Smooth muscle cell (in vitro differentiated cells): ENCODE measurements around the gene SH3RF3. TPM values are rescaled to one million over a fixed set of nuclear protein-coding genes. Genes with fewer than 3 reads are reported as not detected.

Experiments
- DNase-seq: peaks from one replicate; lab custom pipeline; 2025; ENCODE audit not compliant: unreplicated experiment; lab: John Stamatoyannopoulos, UW
- H2AFZ ChIP-seq: fragments of 200-600 bp; sonication (generic); 2 replicates; pipeline ENCODE4 v1.6.0; 2016; ENCODE audit warnings: antibody characterized with exemption, low read depth, mild to moderate bottlenecking
- H3F3A ChIP-seq: fragments of 200-600 bp; sonication (generic); 2 replicates; pipeline ENCODE4 v1.6.0; 2017; ENCODE audit warnings: antibody characterized with exemption, low read depth
- H3K27ac ChIP-seq: fragments of 200-600 bp; sonication (generic); 2 replicates; pipeline ENCODE4 v1.5.1; 2016; ENCODE audit warnings: low read depth, mild to moderate bottlenecking
- H3K27me3 ChIP-seq: fragments of 200-600 bp; sonication (generic); 2 replicates; pipeline ENCODE4 v1.6.1; 2016; ENCODE audit warnings: low read depth, mild to moderate bottlenecking
- H3K36me3 ChIP-seq: fragments of 200-600 bp; sonication (generic); 2 replicates; pipeline ENCODE4 v1.5.1; 2016; ENCODE audit warnings: low read depth
- H3K4me1 ChIP-seq: fragments of 200-600 bp; sonication (generic); 2 replicates; pipeline ENCODE4 v1.5.1; 2016; ENCODE audit warnings: low read depth
- H3K4me2 ChIP-seq: fragments of 200-600 bp; sonication (generic); 2 replicates; pipeline ENCODE4 v1.6.0; 2016; ENCODE audit warnings: mild to moderate bottlenecking
- H3K4me3 ChIP-seq: fragments of 200-600 bp; sonication (generic); 2 replicates; pipeline ENCODE4 v1.5.1; 2016; ENCODE audit warnings: mild to moderate bottlenecking
- H3K79me2 ChIP-seq: fragments of 200-600 bp; sonication (generic); 2 replicates; pipeline ENCODE4 v1.6.0; 2016; ENCODE audit warnings: low read depth, mild to moderate bottlenecking
- H3K9ac ChIP-seq: fragments of 200-600 bp; sonication (generic); 2 replicates; pipeline ENCODE4 v1.6.0; 2016; ENCODE audit warnings: low read depth
- H3K9me3 ChIP-seq: fragments of 200-600 bp; sonication (generic); replicated peaks from 2 replicates; pipeline ENCODE4 v1.5.1; 2016; ENCODE audit warnings: low read depth
- H4K20me1 ChIP-seq: fragments of 200-600 bp; sonication (generic); 2 replicates; pipeline ENCODE4 v1.6.0; 2016; ENCODE audit warnings: low read depth
- CTCF ChIP-seq: fragments of 200-600 bp; sonication (generic); IDR thresholded peaks from 2 replicates; pipeline ENCODE4 v1.5.1; 2017; ENCODE audit warnings: borderline replicate concordance, mild to moderate bottlenecking, antibody characterized with exemption; ENCODE audit not compliant: insufficient read depth, poor library complexity, severe bottlenecking
- WGBS: methylation state at CpG from one replicate; pipeline ENCODE4 v1.1.7; 2016; ENCODE audit warnings: low lambda C conversion rate; 5-methylcytosine and 5-hydroxymethylcytosine counted together
- polyA plus RNA-seq: library from polyadenylated mRNA; unstranded; fragments of >200 nt; fragmentation: Nextera tagmentation; extraction: Ambion mirVana; gene quantifications from 2 replicates; pipeline ENCODE4 v1.2.1, GENCODE V29; 2016
- total RNA-seq: library from RNA; depleted of rRNA; stranded (reverse); fragments of >200 nt; gene quantifications from 2 replicates; pipeline ENCODE4 v1.2.3, GENCODE V29; 2014

Gene SH3RF3
- total and polyA plus RNA-seq, 2 experiments from 2014 or later, result 6.6 to 11.8 TPM

- H3K4me1 ChIP-seq, result no peaks in the 10 kb centered on the region
- no peak for TF ChIP-seq CTCF
- no peaks in the 10 kb centered on the region for H3F3A ChIP-seq
- H3K9ac ChIP-seq, result no peak overlapping the region
- 66% methylated on average over 7 of the region's 7 CpGs for WGBS
- no peaks in the 10 kb centered on the region for H3K27me3 ChIP-seq
- no peak overlapping the region for H3K4me3 ChIP-seq
- H3K4me2 ChIP-seq, result no peak overlapping the region
- peaks cover 15% of the 10 kb centered on the region for H4K20me1 ChIP-seq
- DNase-seq, result no peak
- no peak overlapping the region for H2AFZ ChIP-seq
- no peaks in the 10 kb centered on the region for H3K9me3 ChIP-seq
- H3K36me3 ChIP-seq, result no peaks in the 10 kb centered on the region
- no peaks in the 10 kb centered on the region for H3K79me2 ChIP-seq
- no peak overlapping the region for H3K27ac ChIP-seq
Measured at GRCh38 chr2:109415581-109416013, 286.6 kb downstream of the SH3RF3 start.

- H3K9ac ChIP-seq, result no peak overlapping the region
- 93% methylated on average over 10 of the region's 10 CpGs for WGBS
Measured at GRCh38 chr2:109417701-109418335, 288.8 kb downstream of the SH3RF3 start.

GRCh38 chr2:109418716-109419115 lies 289.7 kb downstream of the SH3RF3 start:
- Histone ChIP-seq H3F3A (no peaks in the 10 kb centered on the region), H3K79me2 (no peaks in the 10 kb centered on the region), H3K4me3 (no peak overlapping the region), H4K20me1 (peaks cover 4% of the 10 kb centered on the region), H3K4me2 (no peak overlapping the region), H3K9ac (no peak overlapping the region), H2AFZ (no peak overlapping the region), H3K36me3 (no peaks in the 10 kb centered on the region), H3K9me3 (no peaks in the 10 kb centered on the region), H3K27ac (no peak overlapping the region), H3K4me1 (no peaks in the 10 kb centered on the region), H3K27me3 (no peaks in the 10 kb centered on the region)
- 83% methylated on average over 7 of the region's 7 CpGs for WGBS
- no peak for TF ChIP-seq CTCF
- no peak for DNase-seq

More at GRCh38 chr2:109417701-109418335, 288.8 kb downstream of the SH3RF3 start:
- H3K9me3 ChIP-seq, result no peaks in the 10 kb centered on the region
- H3K27me3 ChIP-seq, result no peaks in the 10 kb centered on the region
- H2AFZ ChIP-seq, result no peak overlapping the region
- peaks cover 4% of the 10 kb centered on the region for H4K20me1 ChIP-seq
- H3K4me1 ChIP-seq, result no peaks in the 10 kb centered on the region
- no peak for TF ChIP-seq CTCF
- H3K79me2 ChIP-seq, result no peaks in the 10 kb centered on the region
- no peak overlapping the region for H3K27ac ChIP-seq
- H3K4me2 ChIP-seq, result no peak overlapping the region
- no peaks in the 10 kb centered on the region for H3K36me3 ChIP-seq
- H3F3A ChIP-seq, result no peaks in the 10 kb centered on the region
- no peak overlapping the region for H3K4me3 ChIP-seq
- no peak for DNase-seq
